Fibroblast of lung (primary cell): Measurements from ENCODE around the gene ATXN1. TPM values are rescaled to one million over a fixed set of nuclear protein-coding genes. Genes with fewer than 3 reads are reported as not detected.

ENCODE experiments used
- DNase-seq, 2 donors: peaks; one replicate each; pipeline versions ENCODE4 v3.0.0 to v3.0.0-alpha.2; 2010; ENCODE audit warnings: low read depth in 2 of 2
- H2AFZ ChIP-seq: 2 replicates; pipeline ENCODE4 v1.5.1; 2012; ENCODE audit warnings: low read length, control low read depth, inconsistent platforms
- H3K27ac ChIP-seq: 2 replicates; pipeline ENCODE4 v1.5.1; 2011; ENCODE audit warnings: low read length, control low read depth; ENCODE audit not compliant: insufficient read depth
- H3K27me3 ChIP-seq: 2 replicates; pipeline ENCODE4 v1.5.1; 2011; ENCODE audit warnings: mild to moderate bottlenecking, low read length; ENCODE audit not compliant: control insufficient read depth, insufficient read depth
- H3K36me3 ChIP-seq: 2 replicates; pipeline ENCODE4 v1.5.1; 2011; ENCODE audit warnings: low read length; ENCODE audit not compliant: control insufficient read depth, insufficient read depth
- H3K4me1 ChIP-seq: 2 replicates; pipeline ENCODE4 v1.5.1; 2011; ENCODE audit warnings: low read length; ENCODE audit not compliant: control insufficient read depth, insufficient read depth; ENCODE audit errors: extremely low read depth
- H3K4me2 ChIP-seq: 2 replicates; pipeline ENCODE4 v1.5.1; 2011; ENCODE audit warnings: low read length, control low read depth; ENCODE audit not compliant: insufficient read depth; ENCODE audit errors: extremely low read depth
- H3K4me3 ChIP-seq, 4 experiments: fragments of 200-600 bp in 1 of 4; sonication (generic) in 1 of 4; replicated peaks in 1 of 4; 2 replicates each; pipeline ENCODE4 v1.5.1; 2011 to 2016; ENCODE audit warnings: low read length in 4 of 4, low read depth in 3 of 4, mild to moderate bottlenecking in 3 of 4, control low read depth in 2 of 4, inconsistent platforms in 1 of 4, mixed read lengths in 1 of 4; ENCODE audit not compliant: insufficient read depth in 1 of 4; ENCODE audit errors: control extremely low read depth in 1 of 4
- H3K79me2 ChIP-seq: 2 replicates; pipeline ENCODE4 v1.5.1; 2012; ENCODE audit warnings: mild to moderate bottlenecking, low read length, inconsistent platforms; ENCODE audit not compliant: control insufficient read depth, insufficient read depth
- H3K9ac ChIP-seq: 2 replicates; pipeline ENCODE4 v1.5.1; 2011; ENCODE audit warnings: mild to moderate bottlenecking, low read length, control low read depth; ENCODE audit not compliant: insufficient read depth
- H3K9me3 ChIP-seq: 2 replicates; pipeline ENCODE4 v1.5.1; 2012; ENCODE audit warnings: low read depth, low read length; ENCODE audit not compliant: control insufficient read depth, insufficient read depth
- H4K20me1 ChIP-seq: 2 replicates; pipeline ENCODE4 v1.5.1; 2011; ENCODE audit warnings: low read length; ENCODE audit not compliant: control insufficient read depth, insufficient read depth; ENCODE audit errors: extremely low read depth
- CTCF ChIP-seq, 2 donors: IDR thresholded peaks in 1 of 2; conservative IDR thresholded peaks in 1 of 2; 1 replicate in 1 of 2; 2 replicates in 1 of 2; pipeline ENCODE4 v1.5.1; 2011 to 2012; ENCODE audit warnings: low read length in 2 of 2, control low read depth in 1 of 2, inconsistent platforms in 1 of 2, low read depth in 1 of 2, mild to moderate bottlenecking in 1 of 2
- EZH2 ChIP-seq: IDR thresholded peaks from 2 replicates; pipeline ENCODE4 v1.5.1; 2012; ENCODE audit warnings: low read length, control low read depth, mild to moderate bottlenecking; ENCODE audit errors: missing control alignments
- polyA plus RNA-seq, 2 donors: library from polyadenylated mRNA; depleted of rRNA in 1 of 2; stranded (reverse) in 1 of 2; unstranded in 1 of 2; fragments of >200 nt; gene quantifications; 2 replicates each; pipeline ENCODE4 v1.2.1, GENCODE V29; 2011 to 2012; ENCODE audit warnings: missing spikeins in 1 of 2
- total RNA-seq: library from RNA; depleted of rRNA; stranded (reverse); fragments of >200 nt; gene quantifications from 2 replicates; pipeline ENCODE4 v1.2.1, GENCODE V29; 2014

Gene ATXN1
- total and polyA plus RNA-seq, 2 donors (not counting 1 experiment from before 2014, with no cell fraction given): 15.8 to 40.5 TPM

GRCh38 chr6:16371401-16371800 is 389.9 kb downstream of the ATXN1 start:
- H2AFZ ChIP-seq: no peak overlapping the region
- no peak overlapping the region for H3K27ac ChIP-seq
- H3K4me3 ChIP-seq: no peak overlapping the region
- TF ChIP-seq CTCF (conservative IDR thresholded peaks at IDR 0.05 in 1 of 2, IDR thresholded peaks at IDR 0.05 in 1 of 2; ENCODE audit: low read depth in 1 of 2, low read length in 2 of 2) (no peak), EZH2 (no peak)
- no peaks in the 10 kb centered on the region for H3K9me3 ChIP-seq
- H3K36me3 ChIP-seq: no peaks in the 10 kb centered on the region
- H3K27me3 ChIP-seq: no peaks in the 10 kb centered on the region
- H3K9ac ChIP-seq: no peak overlapping the region
- DNase-seq: no peak
- H3K4me2 ChIP-seq: no peak overlapping the region
- no peaks in the 10 kb centered on the region for H4K20me1 ChIP-seq
- no peaks in the 10 kb centered on the region for H3K4me1 ChIP-seq
- no peaks in the 10 kb centered on the region for H3K79me2 ChIP-seq

GRCh38 chr6:16370943-16371342 is 390.3 kb downstream of the ATXN1 start:
- H3K4me3 ChIP-seq: no peak overlapping the region
- no peak overlapping the region for H3K9ac ChIP-seq
- no peak for DNase-seq
- H3K27me3 ChIP-seq: no peaks in the 10 kb centered on the region
- no peak overlapping the region for H3K4me2 ChIP-seq
- H3K27ac ChIP-seq: no peak overlapping the region
- H3K9me3 ChIP-seq: no peaks in the 10 kb centered on the region
- H3K79me2 ChIP-seq: no peaks in the 10 kb centered on the region
- TF ChIP-seq EZH2 (no peak), CTCF (conservative IDR thresholded peaks at IDR 0.05 in 1 of 2, IDR thresholded peaks at IDR 0.05 in 1 of 2; ENCODE audit: low read depth in 1 of 2, low read length in 2 of 2) (no peak)
- no peaks in the 10 kb centered on the region for H4K20me1 ChIP-seq
- H3K36me3 ChIP-seq: no peaks in the 10 kb centered on the region
- no peak overlapping the region for H2AFZ ChIP-seq
- no peaks in the 10 kb centered on the region for H3K4me1 ChIP-seq

- Histone ChIP-seq H3K27ac (no peak overlapping the region), H3K36me3 (no peaks in the 10 kb centered on the region), H3K79me2 (no peaks in the 10 kb centered on the region), H3K4me1 (no peaks in the 10 kb centered on the region), H3K9me3 (no peaks in the 10 kb centered on the region), H3K9ac (no peak overlapping the region), H3K27me3 (no peaks in the 10 kb centered on the region), H2AFZ (no peak overlapping the region), H3K4me2 (no peak overlapping the region), H4K20me1 (no peaks in the 10 kb centered on the region), H3K4me3 (no peak overlapping the region)
- no peak for DNase-seq
- TF ChIP-seq CTCF (conservative IDR thresholded peaks at IDR 0.05 in 1 of 2, IDR thresholded peaks at IDR 0.05 in 1 of 2; ENCODE audit: low read depth in 1 of 2, low read length in 2 of 2): no peak
- TF ChIP-seq EZH2: no peak
Measured at GRCh38 chr6:16369989-16370388, 391.3 kb downstream of the ATXN1 start.
